SK-N-SH treated with all-trans-retinoic acid at 6 μM for 48 hours (cell line): ENCODE measurements around the gene OSBPL9.

Source experiments
- ATAC-seq: fragments of 200-7000 bp; cut with Tn5 transposase; 3 replicates; pipeline ENCODE4 v1.9.1; 2020; ENCODE audit warnings: mild to moderate bottlenecking, moderate library complexity
- ARNTL ChIP-seq: fragments of 450-650 bp; formaldehyde crosslinking; IDR thresholded peaks from 2 replicates; pipeline ENCODE4 v1.5.0; 2020; ENCODE audit warnings: low read depth, mild to moderate bottlenecking, moderate library complexity, borderline replicate concordance
- CSRNP3 ChIP-seq: fragments of 250-450 bp; sonication (Bioruptor Pico); IDR thresholded peaks from 2 replicates; pipeline ENCODE4 v1.5.1; 2021; ENCODE audit warnings: mild to moderate bottlenecking, moderate library complexity
- GLIS3 ChIP-seq: fragments of 250-450 bp; sonication (Bioruptor Pico); IDR thresholded peaks from 2 replicates; pipeline ENCODE4 v1.5.0; 2020; ENCODE audit warnings: mild to moderate bottlenecking, moderate library complexity
- ISL1 ChIP-seq: fragments of 250-450 bp; sonication (Bioruptor Pico); IDR thresholded peaks from 2 replicates; pipeline ENCODE4 v2.1.2; 2022; ENCODE audit warnings: mild to moderate bottlenecking, moderate library complexity
- OSR1 ChIP-seq: fragments of 250-450 bp; sonication (Bioruptor Pico); IDR thresholded peaks from 2 replicates; pipeline ENCODE4 v1.8.0; 2022; ENCODE audit warnings: moderate library complexity, mild to moderate bottlenecking, inconsistent platforms
- PATZ1 ChIP-seq: fragments of 250-450 bp; sonication (Bioruptor Pico); IDR thresholded peaks from 2 replicates; pipeline ENCODE4 v1.8.0; 2020; ENCODE audit warnings: mild to moderate bottlenecking, moderate library complexity, borderline replicate concordance
- POU6F1 ChIP-seq: fragments of 250-450 bp; sonication (Bioruptor Pico); IDR thresholded peaks from 2 replicates; pipeline ENCODE4 v1.8.0; 2021; ENCODE audit warnings: low read depth, mild to moderate bottlenecking, moderate library complexity, borderline replicate concordance
- RARB ChIP-seq: fragments of 250-450 bp; sonication (Bioruptor Pico); IDR thresholded peaks from 2 replicates; pipeline ENCODE4 v1.8.0; 2021; ENCODE audit warnings: mild to moderate bottlenecking, moderate library complexity
- TSHZ2 ChIP-seq: fragments of 250-450 bp; sonication (Bioruptor Pico); IDR thresholded peaks from 2 replicates; pipeline ENCODE4 v1.5.0; 2020; ENCODE audit warnings: mild to moderate bottlenecking, moderate library complexity
- ZC3H10 ChIP-seq: fragments of 250-450 bp; sonication (Bioruptor Pico); IDR thresholded peaks from 2 replicates; pipeline ENCODE4 v1.5.1; 2021; ENCODE audit warnings: mild to moderate bottlenecking, moderate library complexity
- ZFP3 ChIP-seq: fragments of 250-450 bp; sonication (Bioruptor Pico); IDR thresholded peaks from 2 replicates; pipeline ENCODE4 v1.5.0; 2020; ENCODE audit warnings: mild to moderate bottlenecking, moderate library complexity
- ZFP30 ChIP-seq: fragments of 450-650 bp; formaldehyde crosslinking; IDR thresholded peaks from 2 replicates; pipeline ENCODE4 v1.5.0; 2022; ENCODE audit warnings: mild to moderate bottlenecking, moderate library complexity
- ZNF565 ChIP-seq: fragments of 450-650 bp; formaldehyde crosslinking; conservative IDR thresholded peaks from 2 replicates; pipeline ENCODE4 v1.5.0; 2020; ENCODE audit warnings: low read depth, mild to moderate bottlenecking, moderate library complexity

Gene OSBPL9

GRCh38 chr1:51616903-51617708, at the start of gene OSBPL9:
Gene OSBPL9 (plus strand): TSS chr1:51617092. CDS start chr1:51617111, 19 bp downstream.
- TF ChIP-seq ZNF565 (CRISPR knock-in tag) = peak; percentile 85
- TF ChIP-seq GLIS3 = no peak
- TF ChIP-seq, all 23 proteins: peak for 1
- peak; percentile 95 for ATAC-seq

- peak; percentile 80 for ATAC-seq
Measured at GRCh38 chr1:51567653-51568052, 49.2 kb upstream of the OSBPL9 start.

GRCh38 chr1:51568231-51568935, 48.5 kb upstream of the OSBPL9 start:
- peak; percentile 28; the same call in 2 of the 3 replicates for ATAC-seq
- TF ChIP-seq OSR1 (CRISPR knock-in tag) (no peak), ARNTL (CRISPR knock-in tag) (no peak), RARB (no peak), ZC3H10 (CRISPR knock-in tag) (no peak), PATZ1 (CRISPR knock-in tag) (no peak), ZFP30 (CRISPR knock-in tag) (no peak)

More at GRCh38 chr1:51567653-51568052, 49.2 kb upstream of the OSBPL9 start:
- TF ChIP-seq PATZ1 (CRISPR knock-in tag) (no peak), OSR1 (CRISPR knock-in tag) (no peak), ZC3H10 (CRISPR knock-in tag) (peak; percentile 70; the same call in 1 of the 2 replicates), GLIS3 (no peak), ZNF565 (CRISPR knock-in tag) (no peak), ISL1 (CRISPR knock-in tag) (peak; percentile 92)
- TF ChIP-seq, all 23 proteins: peak for 2

- TF ChIP-seq TSHZ2 (CRISPR knock-in tag) (no peak), ZFP3 (CRISPR knock-in tag) (no peak), CSRNP3 (CRISPR knock-in tag) (no peak), POU6F1 (no peak)
- ATAC-seq = peak; percentile 44
Measured at GRCh38 chr1:51569284-51570062, 47.4 kb upstream of the OSBPL9 start.
